GM18507 (cell line): ENCODE measurements around the gene CHRNG.

Experiments
- DNase-seq: peaks from one replicate; pipeline ENCODE4 v3.0.0; 2011; ENCODE audit warnings: low read depth; ENCODE audit not compliant: insufficient read length; ENCODE audit errors: extremely low spot score
- FAIRE-seq: peaks from 2 replicates; lab custom pipeline; 2011; peaks lifted over from hg19 to GRCh38; lab: Jason Lieb, UNC

Gene CHRNG

DNA sequence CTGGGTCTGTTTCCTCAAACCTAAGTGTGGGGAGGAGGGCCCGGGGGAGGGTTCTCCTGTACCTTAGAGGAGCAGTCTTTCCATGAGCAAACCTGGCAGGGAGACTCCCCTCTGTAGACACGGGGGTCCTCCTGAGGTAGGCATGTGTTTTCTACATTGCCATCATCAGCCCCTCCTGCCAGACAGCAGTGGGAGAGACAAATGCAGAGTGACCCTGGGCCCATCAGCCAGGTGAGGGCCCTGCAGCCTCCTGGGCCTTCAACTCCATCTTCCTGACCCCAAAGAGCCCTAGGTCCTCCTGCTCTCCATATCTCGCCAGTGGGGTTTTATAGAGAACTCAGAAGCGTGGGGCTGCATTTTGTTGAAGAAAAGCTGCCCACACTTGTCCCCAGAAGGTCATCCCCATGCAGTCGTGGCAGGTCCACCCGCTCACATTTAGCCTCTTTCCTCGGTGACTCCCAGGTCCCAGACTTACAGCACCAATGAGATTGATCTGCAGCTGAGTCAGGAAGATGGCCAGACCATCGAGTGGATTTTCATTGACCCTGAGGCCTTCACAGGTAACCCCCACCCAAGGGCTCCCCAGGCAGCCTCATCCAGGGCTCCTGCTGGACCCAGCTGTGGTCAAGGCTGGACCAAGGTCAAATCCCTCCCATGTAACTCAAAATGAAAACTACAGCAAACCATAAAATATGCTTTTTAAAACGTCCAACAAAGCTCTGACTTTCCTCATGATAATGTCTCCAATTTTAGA lies 2.6 kb downstream of the CHRNG start:
- DNase-seq: no peak
- FAIRE-seq: no peak

GRCh38 chr2:232542715-232543467 lies 3.4 kb downstream of the CHRNG start:
- DNase-seq: no peak
- FAIRE-seq: no peak

GRCh38 chr2:232543491-232543890 lies 4.0 kb downstream of the CHRNG start:
- FAIRE-seq (no peak), DNase-seq (no peak)

GRCh38 chr2:232543928-232544631 lies 4.6 kb downstream of the CHRNG start:
- FAIRE-seq (no peak), DNase-seq (no peak)

GRCh38 chr2:232544674-232545073 lies 5.2 kb downstream of the CHRNG start:
- DNase-seq (no peak), FAIRE-seq (no peak)

DNA sequence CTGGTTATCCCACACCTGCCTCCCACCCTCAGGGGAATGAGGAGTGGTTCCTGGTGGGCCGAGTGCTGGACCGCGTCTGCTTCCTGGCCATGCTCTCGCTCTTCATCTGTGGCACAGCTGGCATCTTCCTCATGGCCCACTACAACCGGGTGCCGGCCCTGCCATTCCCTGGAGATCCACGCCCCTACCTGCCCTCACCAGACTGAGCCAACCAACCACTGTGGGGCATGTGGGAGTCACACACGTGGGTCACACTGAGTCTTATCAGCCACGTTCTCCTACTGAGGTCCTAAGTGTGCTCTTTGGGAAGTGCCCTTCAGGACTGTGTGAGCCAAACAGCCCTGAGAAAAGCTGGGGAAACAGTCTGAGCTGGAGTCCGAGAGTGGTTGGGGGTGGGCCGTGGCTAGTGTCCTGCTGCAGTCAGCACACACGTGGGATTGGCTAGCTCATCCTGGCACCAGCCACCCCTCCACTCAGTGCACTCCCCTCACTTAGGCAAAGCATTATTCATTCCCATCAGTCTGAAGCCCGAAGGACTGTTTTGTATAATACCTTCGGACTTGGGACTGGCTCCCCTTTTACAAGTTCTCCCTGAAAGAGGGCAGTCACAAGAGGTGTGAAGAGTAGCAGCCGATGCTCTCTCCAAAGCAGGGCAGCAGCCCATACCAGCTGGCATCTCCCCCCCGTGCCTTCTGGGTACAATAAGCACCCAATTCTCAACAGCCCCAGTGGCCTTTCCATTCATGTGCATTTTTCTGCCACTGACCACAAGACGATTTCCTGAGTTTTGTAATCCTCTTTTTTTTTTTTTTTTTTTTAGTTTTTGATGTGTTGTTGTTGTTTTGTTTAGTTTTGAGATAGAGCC lies 6.3 kb downstream of the CHRNG start:
- FAIRE-seq (no peak), DNase-seq (no peak)

DNA sequence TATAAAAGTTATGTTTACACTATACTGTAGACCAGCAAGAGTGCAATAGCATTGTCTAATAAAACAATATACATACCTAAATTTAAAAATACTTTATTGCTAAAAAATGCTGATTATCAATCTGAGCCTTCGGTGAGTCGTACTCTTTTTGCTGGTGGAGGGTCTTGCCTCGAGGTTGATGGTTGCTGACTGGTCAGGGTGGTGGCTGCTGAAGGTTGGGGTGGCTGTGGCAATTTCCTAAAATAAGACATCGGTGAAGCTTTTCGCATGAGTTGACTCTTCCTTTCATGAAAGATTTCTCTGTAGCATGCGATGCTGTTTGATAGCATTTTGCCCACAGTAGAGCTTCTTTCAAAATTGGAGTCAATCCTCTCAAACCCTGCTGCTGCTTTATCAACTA lies 8.5 kb downstream of the CHRNG start:
- FAIRE-seq: no peak

GRCh38 chr2:232549655-232550353 lies 10.3 kb downstream of the CHRNG start:
- DNase-seq: no peak
- FAIRE-seq: no peak

More for the DNA sequence above, 8.5 kb downstream of the CHRNG start:
- no peak for DNase-seq

GRCh38 chr2:232550354-232551249 lies 11.1 kb downstream of the CHRNG start, which contains the start of the genes EIF4E2 and TIGD1:
Gene EIF4E2, plus strand, starts transcription at chr2:232550689. Its CDS starts 36 bp downstream, at chr2:232550725.
Gene TIGD1, minus strand, starts transcription at chr2:232550557. Its CDS starts 675 bp downstream, at chr2:232549882.
- DNase-seq (peak; percentile 99), FAIRE-seq (peak; percentile 86)

- no peak for DNase-seq
- FAIRE-seq: no peak
Observed at GRCh38 chr2:232551250-232551638, 11.8 kb downstream of the CHRNG start.

DNA sequence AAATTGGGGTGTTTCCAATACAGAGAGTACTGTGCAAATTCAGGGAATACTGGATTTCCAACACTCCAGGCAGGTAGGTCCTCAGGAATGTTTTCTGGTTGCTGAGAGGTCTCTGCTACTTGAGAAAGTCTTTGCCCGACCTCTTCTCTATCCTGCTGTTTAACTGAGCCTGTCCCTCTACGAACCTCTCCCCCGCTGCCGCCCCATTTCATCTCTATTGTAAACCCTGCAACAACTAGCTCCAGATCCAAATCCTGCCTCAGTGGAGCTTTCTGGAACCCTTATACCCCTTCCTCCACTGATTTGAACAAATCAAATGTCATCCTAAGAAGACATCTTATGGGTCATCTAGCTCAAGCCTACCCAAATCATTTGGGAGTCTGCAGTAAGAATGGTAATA lies 12.3 kb downstream of the CHRNG start:
- no peak for DNase-seq
- FAIRE-seq: no peak

DNA sequence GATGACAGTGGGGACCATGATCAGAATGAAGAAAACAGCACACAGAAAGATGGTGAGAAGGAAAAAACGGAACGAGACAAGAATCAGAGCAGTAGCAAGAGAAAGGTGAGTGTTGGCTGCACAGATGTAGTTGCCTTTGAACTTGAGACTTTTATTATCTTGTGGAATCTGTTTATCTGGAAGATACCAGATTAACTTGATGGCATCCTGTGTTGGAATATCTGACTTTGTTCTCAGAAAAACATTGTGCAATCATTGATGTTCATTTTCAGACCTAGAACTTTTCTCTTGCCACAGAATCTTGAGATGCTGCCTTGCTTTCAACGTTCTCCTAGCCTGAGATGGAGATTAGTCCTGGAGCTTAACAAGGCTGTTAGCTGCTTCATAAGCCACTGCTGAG lies 16.9 kb downstream of the CHRNG start:
- FAIRE-seq (no peak), DNase-seq (no peak)

DNA sequence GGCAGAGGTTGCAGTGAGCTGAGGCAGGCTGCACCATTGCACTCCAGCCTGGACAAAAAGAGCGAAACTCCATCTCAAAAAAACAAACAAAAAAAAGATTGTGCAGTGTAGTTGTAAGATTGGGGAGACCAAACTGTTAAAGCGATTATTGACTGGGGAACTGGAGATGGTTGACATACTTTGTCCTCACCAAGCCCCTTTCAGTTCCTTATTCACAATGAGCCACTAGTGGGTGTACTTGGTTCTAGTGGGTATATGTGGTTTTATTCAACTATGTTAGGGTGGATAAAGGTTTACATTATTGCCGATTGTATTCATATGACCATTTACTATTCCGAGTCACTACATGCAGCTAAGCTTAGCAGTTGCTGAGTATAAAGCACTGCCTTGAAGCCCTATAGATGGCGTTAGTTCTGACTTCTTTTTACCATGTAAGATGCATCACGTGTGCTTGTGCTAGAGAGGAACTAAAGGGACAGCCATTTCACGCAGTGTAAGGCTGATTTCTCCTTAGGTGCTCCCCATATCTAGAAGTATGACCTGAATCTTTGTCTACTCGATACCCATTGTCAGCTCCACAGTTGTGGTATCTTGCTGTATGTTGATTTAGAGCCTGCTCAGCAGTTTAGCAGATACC lies 23.1 kb downstream of the CHRNG start:
- no peak for DNase-seq
- no peak for FAIRE-seq

DNA sequence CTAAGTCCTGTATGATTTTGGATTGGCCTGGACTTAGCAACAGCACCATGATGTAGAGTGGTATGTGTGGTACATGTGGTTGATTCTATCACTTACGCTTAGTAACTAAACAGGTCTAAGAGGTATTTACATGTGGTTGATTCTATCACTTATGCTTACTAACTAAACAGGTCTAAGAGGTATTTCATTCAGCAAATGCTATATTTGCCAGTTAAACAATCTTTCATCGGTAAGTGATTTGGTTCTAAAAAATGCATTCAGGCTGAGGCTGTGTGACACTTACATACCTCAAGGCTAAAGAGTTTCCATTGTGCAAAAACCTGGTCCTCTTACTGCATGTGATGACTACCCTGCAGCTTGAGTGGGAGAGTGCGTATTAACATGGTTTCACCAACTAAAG lies 24.1 kb downstream of the CHRNG start:
- FAIRE-seq (no peak), DNase-seq (no peak)

- DNase-seq (no peak), FAIRE-seq (no peak)
Observed at GRCh38 chr2:232567721-232568120, 28.2 kb downstream of the CHRNG start.

- no peak for DNase-seq
- FAIRE-seq: no peak
Observed at GRCh38 chr2:232568161-232568560, 28.7 kb downstream of the CHRNG start.

DNA sequence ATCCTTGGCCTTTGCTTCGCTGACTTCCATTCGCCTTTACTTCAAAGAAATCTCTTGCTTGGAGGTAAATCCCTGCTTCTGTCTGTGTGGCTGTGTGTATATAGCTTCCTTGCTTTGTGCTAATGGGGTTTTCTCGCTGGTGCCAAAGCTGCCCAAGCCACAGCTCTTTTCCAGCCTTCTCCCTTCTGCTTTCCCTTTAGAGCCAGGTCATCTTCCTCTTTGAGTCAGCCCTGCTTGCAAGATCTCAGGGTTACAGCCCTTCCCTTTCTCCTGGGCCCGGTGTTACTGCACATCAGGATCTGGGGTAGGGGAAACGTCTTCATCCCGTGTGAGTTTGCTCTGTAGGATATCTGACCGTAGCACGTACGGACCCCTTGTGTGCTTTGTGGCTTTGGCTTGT lies 30.0 kb downstream of the CHRNG start:
- FAIRE-seq (no peak), DNase-seq (no peak)
